CD14-positive monocyte (primary cell): ENCODE results near the gene RIMBP3C. TPM values are rescaled to one million over a fixed set of nuclear protein-coding genes. Genes with fewer than 3 reads are reported as not detected.
A peak's percentile ranks its signal among the peaks of the same experiment; 100 is the strongest.
"Not testable (repeated sequence)": the region's sequence is repeated elsewhere in the genome, so short reads cannot be mapped to it uniquely, and the experiment has no call there.

Experiments used
- DNase-seq, 3 donors: peaks; one replicate each; pipeline ENCODE4 v3.0.0-alpha.2; 2011 to 2022
- H2AFZ ChIP-seq: 2 replicates; pipeline ENCODE4 v1.6.0; 2012; ENCODE audit warnings: mild to moderate bottlenecking, low read depth, low read length, inconsistent platforms; ENCODE audit not compliant: insufficient read depth, poor library complexity, severe bottlenecking
- H3K27ac ChIP-seq, 2 donors: 1 replicate in 1 of 2; 2 replicates in 1 of 2; pipeline ENCODE4 v1.5.1; 2012 to 2013; ENCODE audit warnings: low read length in 2 of 2, control low read depth in 1 of 2, inconsistent platforms in 1 of 2, low read depth in 1 of 2, mild to moderate bottlenecking in 1 of 2
- H3K27me3 ChIP-seq, 2 donors: one replicate each; pipeline versions ENCODE4 v1.6.0 to v1.6.1; 2011 to 2013; ENCODE audit warnings: low read length in 2 of 2; ENCODE audit not compliant: control insufficient read depth in 2 of 2, insufficient read depth in 2 of 2
- H3K36me3 ChIP-seq, 2 donors: replicated peaks in 1 of 2; 1 replicate in 1 of 2; 2 replicates in 1 of 2; pipeline versions ENCODE4 v1.5.1 to v1.6.1; 2012 to 2013; ENCODE audit warnings: low read length in 2 of 2, control low read depth in 1 of 2, inconsistent platforms in 1 of 2, mild to moderate bottlenecking in 1 of 2; ENCODE audit not compliant: insufficient read depth in 2 of 2, control insufficient read depth in 1 of 2
- H3K4me1 ChIP-seq, 2 donors: 1 replicate in 1 of 2; 2 replicates in 1 of 2; pipeline versions ENCODE4 v1.5.1 to v1.6.1; 2012 to 2013; ENCODE audit warnings: low read length in 2 of 2, control low read depth in 1 of 2, inconsistent platforms in 1 of 2, mild to moderate bottlenecking in 1 of 2, moderate library complexity in 1 of 2; ENCODE audit not compliant: insufficient read depth in 2 of 2, control insufficient read depth in 1 of 2
- H3K4me2 ChIP-seq: replicated peaks from 2 replicates; pipeline ENCODE3; 2012; ENCODE audit warnings: low read length, moderate library complexity, mild to moderate bottlenecking; ENCODE audit not compliant: poor library complexity, severe bottlenecking; ENCODE audit errors: extremely low read depth
- H3K4me3 ChIP-seq, 3 experiments: fragments of 200-600 bp in 1 of 3; sonication (generic) in 1 of 3; replicated peaks in 1 of 3; 1 replicate in 2 of 3; 2 replicates in 1 of 3; pipeline ENCODE4 v1.5.1; 2011 to 2013; ENCODE audit warnings: low read length in 3 of 3, mild to moderate bottlenecking in 3 of 3, control low read depth in 2 of 3, low read depth in 2 of 3, inconsistent platforms in 1 of 3, moderate library complexity in 1 of 3
- H3K79me2 ChIP-seq: 2 replicates; pipeline ENCODE4 v1.6.0; 2012; ENCODE audit warnings: mild to moderate bottlenecking, control low read depth, inconsistent platforms, low read length, moderate library complexity; ENCODE audit not compliant: insufficient read depth
- H3K9ac ChIP-seq: 2 replicates; pipeline ENCODE4 v1.6.0; 2017; ENCODE audit warnings: low read length, mild to moderate bottlenecking; ENCODE audit not compliant: insufficient read depth, poor library complexity, severe bottlenecking
- H3K9me3 ChIP-seq, 2 donors: replicated peaks in 1 of 2; 1 replicate in 1 of 2; 2 replicates in 1 of 2; pipeline versions ENCODE4 v1.5.1 to v1.6.1; 2012 to 2013; ENCODE audit warnings: low read length in 2 of 2, control low read depth in 1 of 2; ENCODE audit not compliant: control insufficient read depth in 1 of 2, insufficient read depth in 1 of 2
- H4K20me1 ChIP-seq: 2 replicates; pipeline ENCODE4 v1.6.0; 2012; ENCODE audit warnings: mild to moderate bottlenecking, low read length, control low read depth, moderate library complexity; ENCODE audit not compliant: insufficient read depth
- H3K27ac Mint-ChIP-seq, 7 donors: one replicate each; pipeline ENCODE4 v1.8.0; 2020; ENCODE audit warnings: mild to moderate bottlenecking in 7 of 7, mixed read lengths in 7 of 7, moderate library complexity in 6 of 7, inconsistent platforms in 2 of 7
- H3K27me3 Mint-ChIP-seq, 3 donors: one replicate each; pipeline ENCODE4 v1.8.0; 2021 to 2022; ENCODE audit warnings: low read depth in 3 of 3, mild to moderate bottlenecking in 3 of 3, mixed read lengths in 3 of 3, moderate library complexity in 3 of 3, inconsistent platforms in 1 of 3
- H3K36me3 Mint-ChIP-seq, 2 donors: one replicate each; pipeline ENCODE4 v1.8.0; 2020; ENCODE audit warnings: mixed read lengths in 2 of 2, inconsistent platforms in 1 of 2, mild to moderate bottlenecking in 1 of 2
- H3K4me1 Mint-ChIP-seq: one replicate; pipeline ENCODE4 v1.8.0; 2020; ENCODE audit warnings: mild to moderate bottlenecking, mixed read lengths
- H3K4me3 Mint-ChIP-seq, 2 donors: one replicate each; pipeline ENCODE4 v1.8.0; 2020; ENCODE audit warnings: mild to moderate bottlenecking in 2 of 2, mixed read lengths in 2 of 2, moderate library complexity in 1 of 2
- H3K9me3 Mint-ChIP-seq, 7 donors: one replicate each; pipeline ENCODE4 v1.8.0; 2020 to 2022; ENCODE audit warnings: mixed read lengths in 7 of 7, mild to moderate bottlenecking in 6 of 7, moderate library complexity in 6 of 7, inconsistent platforms in 2 of 7
- CTCF ChIP-seq: fragments of 200-600 bp; IDR thresholded peaks from one replicate; pipeline ENCODE4 v1.8.0; 2022; ENCODE audit warnings: antibody characterized with exemption, mild to moderate bottlenecking
- WGBS: methylation state at CpG from one replicate; pipeline ENCODE4 v1.1.5; 2013; ENCODE audit warnings: missing lambda C conversion rate; ENCODE audit not compliant: insufficient coverage; 5-methylcytosine and 5-hydroxymethylcytosine counted together
- intact Hi-C, 2 donors: fragments of 100-400 bp; cut with micrococcal nuclease; formaldehyde crosslinking; loops; one replicate each; pipeline versions ENCODE4 v1.15.0 to v1.15.1; 2023
- polyA plus RNA-seq, 3 donors: library from polyadenylated mRNA; depleted of rRNA in 1 of 3; unstranded in 2 of 3; stranded (reverse) in 1 of 3; fragments of 300-500 nt in 2 of 3; fragments of >200 nt in 1 of 3; fragmentation: Illumina TruSeq in 2 of 3; gene quantifications; 1 replicate in 2 of 3; 2 replicates in 1 of 3; pipeline ENCODE4 v1.2.3, GENCODE V29; 2012 to 2021

RIMBP3C gene
- polyA plus RNA-seq, 3 donors, result 0.05 to 0.11 (median 0.08) TPM

DNA sequence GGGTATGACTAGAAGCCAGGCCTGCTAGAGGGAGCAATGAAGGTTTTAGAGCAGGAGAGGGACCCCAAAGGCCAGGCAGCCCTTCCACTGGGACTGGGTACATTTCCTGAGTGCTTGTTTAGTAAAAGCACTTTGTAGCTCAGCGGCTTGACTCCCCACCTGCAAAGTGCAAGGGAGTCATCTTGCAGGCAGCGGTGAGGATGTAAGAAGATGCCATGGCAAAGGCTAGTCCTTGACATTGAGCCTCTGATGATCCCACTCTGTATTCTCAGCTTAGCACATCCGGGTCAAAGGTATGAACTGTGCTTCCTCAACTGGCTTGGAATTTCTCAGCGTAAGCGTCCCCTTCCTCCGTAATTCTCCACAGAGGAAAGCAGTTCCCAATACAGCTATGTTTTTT lies 13.2 kb upstream of the RIMBP3C start:
- no peaks in the 10 kb centered on the region for H3K36me3 ChIP-seq
- no peaks in the 10 kb centered on the region for H3K27me3 ChIP-seq
- Mint-ChIP-seq H3K27me3 (peaks cover 3 to 6% (median 3%) of the 10 kb centered on the region in 3 donors), H3K4me1 (peaks cover 17% of the 10 kb centered on the region), H3K36me3 (peaks cover 0 to 3% of the 10 kb centered on the region in 2 donors), H3K9me3 (peaks cover 0 to 1% (median 0%) of the 10 kb centered on the region in 7 donors), H3K4me3 (no peak overlapping the region), H3K27ac (peak overlapping the region in 1 of 7 donors; percentile 26)
- DNase-seq, result no peak
- H3K4me2 ChIP-seq, result no peak overlapping the region
- TF ChIP-seq CTCF, result no peak
- peaks cover 22% of the 10 kb centered on the region for H3K79me2 ChIP-seq
- H3K9ac ChIP-seq, result no peak overlapping the region
- no peak overlapping the region for H3K27ac ChIP-seq
- H4K20me1 ChIP-seq, result peaks cover 14% of the 10 kb centered on the region
- intact Hi-C loops, result no loop called here
- no peak overlapping the region for H2AFZ ChIP-seq
- H3K9me3 ChIP-seq, result no peaks in the 10 kb centered on the region
- 98% methylated on average over 6 of the region's 6 CpGs for WGBS
- H3K4me1 ChIP-seq, result peaks cover 15 to 18% of the 10 kb centered on the region in 2 donors
- H3K4me3 ChIP-seq, result no peak overlapping the region

GRCh38 chr22:21563912-21564311 lies 12.7 kb upstream of the RIMBP3C start:
- Histone ChIP-seq H3K4me3 (no peak overlapping the region), H3K4me1 (peaks cover 10 to 13% of the 10 kb centered on the region in 2 donors), H3K27ac (no peak overlapping the region), H4K20me1 (peaks cover 10% of the 10 kb centered on the region), H3K9me3 (no peaks in the 10 kb centered on the region), H3K27me3 (no peaks in the 10 kb centered on the region), H3K4me2 (no peak overlapping the region), H3K36me3 (no peaks in the 10 kb centered on the region), H3K9ac (no peak overlapping the region), H3K79me2 (peaks cover 17% of the 10 kb centered on the region), H2AFZ (no peak overlapping the region)
- 78% methylated on average over 3 of the region's 8 CpGs for WGBS
- no peak for DNase-seq
- Mint-ChIP-seq H3K4me3 (no peak overlapping the region), H3K4me1 (peaks cover 12% of the 10 kb centered on the region), H3K9me3 (peaks cover 0 to 1% (median 0%) of the 10 kb centered on the region in 7 donors), H3K27me3 (peaks cover 3 to 6% (median 3%) of the 10 kb centered on the region in 3 donors), H3K27ac (no peak overlapping the region), H3K36me3 (no peaks in the 10 kb centered on the region)
- intact Hi-C loops, result no loop called here
- no peak for TF ChIP-seq CTCF

- no CpG with 5 or more reads among the region's 3 CpGs for WGBS
- H3K9me3 Mint-ChIP-seq, H3K9ac ChIP-seq, intact Hi-C loops, H3K4me3 ChIP-seq, H3K27me3 ChIP-seq, H3K79me2 ChIP-seq, DNase-seq, H2AFZ ChIP-seq, H3K4me1 ChIP-seq, H3K36me3 Mint-ChIP-seq, H3K4me3 Mint-ChIP-seq, H3K36me3 ChIP-seq, H3K27ac ChIP-seq, H3K27me3 Mint-ChIP-seq, H3K9me3 ChIP-seq, H3K4me1 Mint-ChIP-seq, H3K4me2 ChIP-seq, H3K27ac Mint-ChIP-seq, H4K20me1 ChIP-seq: not testable (repeated sequence)
These were observed 9.4 kb upstream of the RIMBP3C start for GRCh38 chr22:21560657-21561056.
